Measurements from ENCODE around the gene FOXP2. TPM values are rescaled to one million over a fixed set of nuclear protein-coding genes. Genes with fewer than 3 reads are reported as not detected.

The FOXP2 gene
- total RNA-seq, 1 donor from 2014 or later, result not detected

- ChIA-PET CTCF (no interaction called here), POLR2A (no interaction called here)
- intact Hi-C loops (cut with micrococcal nuclease), result no loop called here
- H3K27me3 Mint-ChIP-seq, result no peaks in the 10 kb centered on the region
- TF ChIP-seq CTCF (IDR thresholded peaks at IDR 0.05), result no peak
- no peaks in the 10 kb centered on the region for H3K36me3 Mint-ChIP-seq (ENCODE audit: low read depth)
- no peak overlapping the region for H3K4me3 Mint-ChIP-seq
- ATAC-seq (ENCODE audit: low read depth) (no peak), DNase-seq (no peak)
- H3K27ac Mint-ChIP-seq, result no peak overlapping the region
- no peaks in the 10 kb centered on the region for H3K9me3 Mint-ChIP-seq
- H3K4me1 Mint-ChIP-seq, result no peaks in the 10 kb centered on the region
Measured at GRCh38 chr7:114620208-114620607, 205.6 kb downstream of the FOXP2 start.

- CTCF ChIA-PET, result no interaction called here
- Mint-ChIP-seq H3K9me3 (no peaks in the 10 kb centered on the region), H3K27ac (no peak overlapping the region), H3K4me1 (no peaks in the 10 kb centered on the region), H3K27me3 (no peaks in the 10 kb centered on the region), H3K4me3 (no peak overlapping the region), H3K36me3 (ENCODE audit: low read depth) (no peaks in the 10 kb centered on the region)
- ATAC-seq (ENCODE audit: low read depth) (no peak), DNase-seq (no peak)
- POLR2A ChIA-PET, result no interaction called here
- no peak for TF ChIP-seq CTCF (IDR thresholded peaks at IDR 0.05)
- intact Hi-C loops (cut with micrococcal nuclease), result no loop called here
Measured at GRCh38 chr7:114622221-114622620, 207.6 kb downstream of the FOXP2 start.

GRCh38 chr7:114623146-114623545 lies 208.5 kb downstream of the FOXP2 start:
- ChIA-PET POLR2A (no interaction called here), CTCF (no interaction called here)
- ATAC-seq (ENCODE audit: low read depth), result no peak
- Mint-ChIP-seq H3K27ac (no peak overlapping the region), H3K4me1 (no peaks in the 10 kb centered on the region), H3K36me3 (ENCODE audit: low read depth) (no peaks in the 10 kb centered on the region), H3K27me3 (no peaks in the 10 kb centered on the region), H3K9me3 (no peaks in the 10 kb centered on the region), H3K4me3 (no peak overlapping the region)
- intact Hi-C loops (cut with micrococcal nuclease), result no loop called here
- DNase-seq, result no peak
- no peak for TF ChIP-seq CTCF (IDR thresholded peaks at IDR 0.05)

- TF ChIP-seq CTCF (IDR thresholded peaks at IDR 0.05), result no peak
- DNase-seq, result no peak
- Mint-ChIP-seq H3K36me3 (ENCODE audit: low read depth) (no peaks in the 10 kb centered on the region), H3K9me3 (no peaks in the 10 kb centered on the region), H3K27ac (no peak overlapping the region), H3K4me3 (no peak overlapping the region), H3K27me3 (no peaks in the 10 kb centered on the region), H3K4me1 (no peaks in the 10 kb centered on the region)
- intact Hi-C loops (cut with micrococcal nuclease), result no loop called here
- POLR2A ChIA-PET, result no interaction called here
- CTCF ChIA-PET, result no interaction called here
- ATAC-seq (ENCODE audit: low read depth), result no peak
Measured at GRCh38 chr7:114627231-114627630, 212.6 kb downstream of the FOXP2 start.

- intact Hi-C loops (cut with micrococcal nuclease), result no loop called here
- Mint-ChIP-seq H3K4me3 (no peak overlapping the region), H3K9me3 (no peaks in the 10 kb centered on the region), H3K27me3 (no peaks in the 10 kb centered on the region), H3K36me3 (ENCODE audit: low read depth) (no peaks in the 10 kb centered on the region), H3K4me1 (no peaks in the 10 kb centered on the region), H3K27ac (no peak overlapping the region)
- ATAC-seq (ENCODE audit: low read depth), result no peak
- no peak for TF ChIP-seq CTCF (IDR thresholded peaks at IDR 0.05)
- CTCF ChIA-PET, result no interaction called here
- no peak for DNase-seq
- POLR2A ChIA-PET, result no interaction called here
Measured at GRCh38 chr7:114628362-114628761, 213.7 kb downstream of the FOXP2 start.

Measured in activated B cell treated with CpG ODN at 0.5 μM for 24 hours (primary cell).